Stimulated activated CD8-positive, alpha-beta memory T cell treated with anti-CD3 and anti-CD28 coated beads, Interleukin-15, amount 100 ng/mL, for 1 hour (primary cell): ENCODE data around the gene ZNF770.

Source experiments
- DNase-seq: peaks from one replicate; pipeline ENCODE4 v3.0.0-alpha.2; 2020; ENCODE audit warnings: low read depth

The ZNF770 gene, protein sequence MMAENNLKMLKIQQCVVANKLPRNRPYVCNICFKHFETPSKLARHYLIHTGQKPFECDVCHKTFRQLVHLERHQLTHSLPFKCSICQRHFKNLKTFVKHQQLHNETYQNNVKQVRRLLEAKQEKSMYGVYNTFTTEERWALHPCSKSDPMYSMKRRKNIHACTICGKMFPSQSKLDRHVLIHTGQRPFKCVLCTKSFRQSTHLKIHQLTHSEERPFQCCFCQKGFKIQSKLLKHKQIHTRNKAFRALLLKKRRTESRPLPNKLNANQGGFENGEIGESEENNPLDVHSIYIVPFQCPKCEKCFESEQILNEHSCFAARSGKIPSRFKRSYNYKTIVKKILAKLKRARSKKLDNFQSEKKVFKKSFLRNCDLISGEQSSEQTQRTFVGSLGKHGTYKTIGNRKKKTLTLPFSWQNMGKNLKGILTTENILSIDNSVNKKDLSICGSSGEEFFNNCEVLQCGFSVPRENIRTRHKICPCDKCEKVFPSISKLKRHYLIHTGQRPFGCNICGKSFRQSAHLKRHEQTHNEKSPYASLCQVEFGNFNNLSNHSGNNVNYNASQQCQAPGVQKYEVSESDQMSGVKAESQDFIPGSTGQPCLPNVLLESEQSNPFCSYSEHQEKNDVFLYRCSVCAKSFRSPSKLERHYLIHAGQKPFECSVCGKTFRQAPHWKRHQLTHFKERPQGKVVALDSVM

DNA sequence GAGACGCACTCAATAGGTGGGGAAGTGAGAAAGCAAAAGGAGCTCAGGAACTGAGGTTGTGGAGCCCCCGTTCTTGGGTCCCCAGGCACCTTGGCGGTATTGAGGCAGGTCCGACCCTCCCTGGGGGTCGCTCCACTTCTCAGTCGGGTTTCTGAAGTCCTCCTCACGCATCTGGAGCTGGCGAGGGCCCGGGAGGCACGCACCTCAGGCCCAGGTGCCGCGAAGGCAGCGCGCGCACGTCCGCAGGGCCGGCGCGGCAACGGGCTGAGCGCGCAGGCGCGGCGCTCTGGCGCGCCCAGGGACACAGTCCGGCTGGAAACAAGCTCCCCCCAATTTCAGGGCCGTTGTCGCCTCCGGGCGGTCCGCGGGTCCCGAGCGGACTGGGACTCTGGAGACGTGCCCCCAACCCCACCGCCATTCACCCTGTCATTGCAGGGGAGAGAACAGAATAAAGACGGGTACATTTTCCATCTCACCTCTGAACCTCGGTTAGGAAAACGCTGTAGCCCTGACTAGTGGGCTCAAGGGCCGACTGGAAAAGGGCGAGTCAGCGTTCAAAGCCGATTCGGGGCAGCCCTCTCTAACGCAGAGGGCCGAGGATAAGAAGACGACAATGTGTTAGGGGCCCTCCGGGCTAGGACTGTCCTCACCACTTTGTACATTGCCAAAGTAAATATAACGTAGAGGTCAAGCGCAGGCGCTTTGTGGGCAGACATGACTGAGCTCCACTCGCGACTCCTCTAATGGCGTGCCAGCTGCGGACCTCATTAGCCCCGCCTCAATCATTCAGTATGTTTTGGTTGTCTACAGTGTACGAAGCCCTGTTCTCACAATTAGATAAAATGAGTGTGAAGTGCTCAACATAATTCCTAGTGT, at the start of gene ZNF770:
Gene ZNF770, minus strand, starts transcription at position 261 of the 876 bp plus-strand sequence. CDS start 4,853 bp downstream, outside the sequence.
- peak; percentile 68 for DNase-seq

DNA sequence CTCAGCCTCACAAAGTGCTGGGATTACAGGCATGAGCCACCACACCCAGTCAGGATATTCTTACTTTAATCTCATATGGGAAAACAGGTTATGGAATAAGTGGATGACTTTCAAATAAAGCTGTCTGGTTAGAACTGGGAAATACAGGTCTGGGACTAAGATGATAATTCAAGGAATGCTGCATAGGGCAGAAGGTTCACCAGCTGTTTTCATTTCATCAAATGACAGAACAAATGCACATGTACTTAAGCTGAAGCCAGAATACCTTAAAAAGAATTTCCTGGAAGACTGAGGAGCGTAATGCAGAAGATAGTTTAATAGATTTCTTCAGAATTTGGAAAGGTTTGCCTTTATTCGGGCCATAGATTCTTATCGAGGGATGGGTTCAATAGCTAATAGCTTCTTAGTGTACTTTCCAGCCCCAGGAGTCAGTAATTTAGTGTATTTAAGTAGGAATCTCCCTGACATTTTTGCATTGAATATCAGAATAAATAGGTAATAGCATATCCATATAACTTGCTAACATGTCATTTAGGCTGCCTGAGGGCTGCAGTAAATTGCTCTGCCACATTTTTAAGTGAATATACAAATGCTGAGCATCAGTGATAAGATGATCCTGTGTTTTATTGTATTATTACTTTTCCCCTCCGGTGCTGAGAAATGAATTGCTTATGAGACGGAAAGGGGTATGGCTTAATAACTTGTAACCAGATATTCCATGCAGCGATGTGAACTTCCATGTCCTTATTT, 40.3 kb upstream of the ZNF770 start:
- no peak for DNase-seq

GRCh38 chr15:35023804-35024203, 35.7 kb upstream of the ZNF770 start:
- DNase-seq, result no peak

DNA sequence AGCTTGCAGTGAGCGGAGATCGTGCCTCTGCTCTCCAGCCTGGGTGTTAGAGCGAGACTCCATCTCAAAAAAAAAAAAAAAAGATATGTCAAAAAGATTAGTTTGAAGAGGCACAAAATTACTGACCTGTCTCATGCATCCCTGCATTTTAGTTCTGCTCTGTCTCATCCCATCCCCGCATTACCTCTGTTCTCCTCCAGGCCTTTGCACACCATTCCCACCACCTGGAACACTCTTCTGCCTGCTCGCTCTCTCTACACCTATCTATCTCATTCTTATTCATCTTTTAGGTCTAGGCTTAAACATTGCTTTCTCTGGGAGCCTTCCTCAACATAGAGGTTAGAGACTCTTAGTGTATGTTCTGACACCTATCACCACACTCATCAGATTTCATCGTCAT, 32.9 kb upstream of the ZNF770 start:
- DNase-seq, result no peak

GRCh38 chr15:35019404-35020327, 31.6 kb upstream of the ZNF770 start:
- DNase-seq, result no peak

DNA sequence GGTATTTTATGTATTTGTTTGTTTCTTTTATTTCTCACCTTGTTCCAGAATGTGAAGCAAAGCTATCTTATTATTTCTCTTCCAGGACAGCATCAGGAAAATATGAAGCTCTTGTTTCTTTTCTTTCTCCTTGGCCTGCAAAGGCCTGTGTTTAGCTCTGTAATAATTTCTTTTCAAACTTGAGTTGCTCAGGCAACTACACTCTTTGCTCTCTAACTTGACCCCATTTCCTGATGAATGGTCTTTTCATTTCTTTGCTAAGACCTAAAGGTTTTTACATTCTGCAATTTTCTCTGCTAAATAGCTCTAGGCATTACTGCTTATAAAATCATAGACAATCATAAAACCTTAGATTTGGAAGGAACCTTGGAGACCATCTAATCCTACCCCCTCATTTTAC, 26.2 kb upstream of the ZNF770 start:
- DNase-seq, result no peak

DNA sequence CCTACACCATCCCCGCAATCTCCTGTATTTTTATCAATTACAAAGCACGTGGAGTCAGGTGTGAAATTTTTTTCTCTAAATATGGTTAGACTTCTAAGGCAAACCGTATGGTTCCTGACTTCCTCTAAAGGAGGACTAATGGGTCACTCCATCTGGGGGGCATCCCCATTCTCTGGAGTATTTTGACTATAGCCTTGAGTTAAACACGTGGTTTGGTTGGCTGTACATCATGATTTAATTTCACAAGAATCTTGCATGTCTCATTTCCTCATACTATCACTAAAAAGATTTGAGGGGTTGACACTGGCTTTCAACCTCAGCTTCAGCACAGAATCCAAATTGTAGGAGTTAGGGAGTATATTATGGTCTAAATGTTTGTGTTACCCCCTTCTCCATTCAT, 25.3 kb upstream of the ZNF770 start:
- DNase-seq, result no peak

DNA sequence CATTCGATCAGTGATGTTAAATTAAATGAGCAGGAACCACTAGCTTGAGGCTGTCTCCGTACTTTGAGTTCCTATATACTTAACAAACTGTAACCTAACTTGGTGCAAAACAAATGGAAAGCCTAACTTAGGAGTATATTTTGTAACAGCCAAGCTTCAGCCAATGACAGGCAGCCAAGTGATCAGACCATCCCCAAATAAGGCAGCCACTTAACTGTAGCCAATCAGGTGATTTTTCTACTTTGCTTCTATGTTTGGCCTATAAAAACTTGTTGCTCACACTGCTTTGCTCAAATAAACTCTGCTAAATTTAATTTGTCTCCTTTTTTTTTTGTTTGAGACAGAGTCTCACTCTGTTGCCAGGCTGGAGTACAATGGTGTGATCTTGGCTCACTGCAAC, 19.3 kb upstream of the ZNF770 start:
- no peak for DNase-seq

- DNase-seq, result no peak
Observed at GRCh38 chr15:35005933-35006332, 17.8 kb upstream of the ZNF770 start.

DNA sequence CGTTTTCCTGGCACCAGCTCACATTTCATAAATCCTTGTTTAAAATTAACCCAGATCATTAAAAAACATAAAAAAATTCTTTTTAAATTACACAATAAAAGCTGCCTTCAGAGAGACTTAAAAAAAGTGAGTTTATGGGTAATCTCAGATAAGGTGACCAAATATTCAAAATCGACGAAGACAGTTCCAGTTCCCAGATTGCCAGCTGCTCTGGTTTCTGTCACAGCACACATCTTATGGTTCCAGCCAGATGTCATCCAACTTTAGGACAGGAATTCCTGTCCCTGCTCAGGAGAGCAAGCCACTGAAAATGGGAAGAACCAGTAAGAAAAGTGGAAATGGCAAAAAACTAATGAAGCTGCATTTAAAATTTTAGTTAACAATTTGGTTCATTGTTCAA, 15.8 kb upstream of the ZNF770 start:
- DNase-seq, result no peak

- no peak for DNase-seq
Observed at GRCh38 chr15:35000511-35000910, 12.4 kb upstream of the ZNF770 start.

DNA sequence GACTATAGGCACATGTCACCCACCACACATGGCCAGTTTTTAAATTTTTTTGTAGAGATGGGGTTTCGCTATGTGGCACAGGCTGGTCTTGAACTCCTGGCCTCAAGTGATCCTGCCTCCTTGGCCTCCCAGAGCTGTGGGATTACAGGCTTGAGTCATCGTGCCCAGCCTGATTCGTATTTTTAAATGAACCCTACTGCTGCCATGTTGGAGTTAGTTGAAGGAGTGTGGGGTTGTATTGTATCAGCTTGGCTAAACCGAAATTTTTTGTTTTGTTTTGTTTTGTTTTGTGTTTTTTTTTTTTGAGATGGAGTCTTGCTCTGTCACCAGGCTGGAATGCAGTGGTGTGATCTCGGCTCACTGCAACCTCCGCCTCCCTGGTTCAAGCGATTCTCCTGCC, 11.8 kb upstream of the ZNF770 start:
- DNase-seq, result no peak

- DNase-seq, result no peak
Observed at GRCh38 chr15:34994925-34995324, 6.8 kb upstream of the ZNF770 start.

DNA sequence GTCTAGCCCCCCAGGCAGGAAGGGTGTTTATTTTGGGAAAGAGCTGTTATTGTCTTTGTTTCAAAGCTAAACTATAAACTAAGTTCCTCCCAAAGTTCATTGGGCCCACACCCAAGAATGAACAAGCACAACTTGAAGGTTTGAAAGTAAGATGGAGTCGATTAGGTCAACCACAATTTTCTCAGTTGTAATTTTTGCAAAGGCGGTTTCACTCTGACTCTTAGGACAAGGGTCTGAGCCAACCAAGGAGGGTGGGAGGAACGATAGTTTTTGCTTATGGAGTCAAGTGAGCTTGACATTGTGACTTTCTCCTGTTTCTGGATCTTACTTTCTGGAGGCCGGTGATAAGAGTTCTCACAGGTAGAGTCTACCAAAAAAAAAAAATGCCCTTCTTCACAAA, 5.8 kb upstream of the ZNF770 start:
- DNase-seq, result no peak

DNA sequence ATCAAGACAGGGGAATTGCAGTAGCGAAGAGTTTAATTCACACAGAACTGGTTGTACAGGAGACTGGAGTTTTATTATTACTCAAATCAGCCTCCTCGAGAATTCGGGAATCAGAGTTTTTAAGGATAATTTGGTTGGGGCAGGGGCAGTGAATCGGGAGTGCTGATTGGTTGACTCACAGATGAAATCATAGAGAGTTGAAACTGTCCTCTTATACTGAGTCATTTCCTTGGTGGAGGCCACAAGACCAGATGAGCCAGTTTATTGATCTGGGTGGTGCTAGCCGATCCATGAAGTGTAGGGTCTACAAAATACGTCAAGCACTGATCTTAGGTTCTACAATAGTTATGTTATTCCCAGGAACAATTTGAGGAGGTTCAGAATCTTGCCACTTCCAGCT, 5.3 kb upstream of the ZNF770 start:
- DNase-seq, result no peak

- no peak for DNase-seq
Observed at GRCh38 chr15:34987609-34988026, 469 bp downstream of the ZNF770 start.

DNA sequence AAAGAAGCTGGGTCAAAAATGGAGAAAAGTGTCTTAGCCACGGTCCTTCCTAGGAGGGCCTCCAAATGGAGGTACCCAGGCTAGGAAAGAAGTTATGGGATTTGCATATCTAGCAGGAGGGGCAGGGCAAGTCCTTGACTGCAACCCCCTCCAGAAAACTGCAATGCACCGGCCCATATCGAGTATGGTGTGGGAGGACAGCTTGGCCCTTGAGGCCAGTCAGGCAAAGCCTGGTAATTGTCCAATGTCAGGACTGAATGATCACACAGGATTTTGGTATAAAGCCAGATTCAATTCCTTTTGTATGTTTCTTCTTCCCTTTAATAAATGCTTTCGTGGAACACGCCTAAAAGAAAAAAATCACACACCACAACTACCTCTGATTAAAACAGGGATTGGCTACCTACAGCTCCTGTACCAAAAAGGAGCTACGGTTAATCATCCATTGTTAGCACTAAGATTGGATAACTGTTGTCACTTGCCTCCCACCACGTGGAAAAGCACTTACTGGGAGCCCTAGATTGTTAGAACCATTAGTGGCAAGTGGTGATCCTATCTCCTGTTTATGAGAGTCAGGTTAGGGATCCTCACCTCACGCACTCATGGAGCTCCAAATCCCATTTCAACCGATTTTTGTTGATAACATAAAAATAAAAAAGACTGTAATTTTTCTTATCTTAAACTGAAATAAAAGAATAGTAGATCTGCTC, 1.2 kb downstream of the ZNF770 start:
- DNase-seq, result no peak

GRCh38 chr15:34986326-34986725, 1.8 kb downstream of the ZNF770 start:
- no peak for DNase-seq

- DNase-seq, result no peak
Observed at GRCh38 chr15:34984889-34985630, 3.0 kb downstream of the ZNF770 start.
